ENCODE measurements around the gene LACTBL1.
A peak's percentile ranks its signal among the peaks of the same experiment; 100 is the strongest.
"Not testable (repeated sequence)": the region's sequence is repeated elsewhere in the genome, so short reads cannot be mapped to it uniquely, and the experiment has no call there.

The LACTBL1 gene

DNA sequence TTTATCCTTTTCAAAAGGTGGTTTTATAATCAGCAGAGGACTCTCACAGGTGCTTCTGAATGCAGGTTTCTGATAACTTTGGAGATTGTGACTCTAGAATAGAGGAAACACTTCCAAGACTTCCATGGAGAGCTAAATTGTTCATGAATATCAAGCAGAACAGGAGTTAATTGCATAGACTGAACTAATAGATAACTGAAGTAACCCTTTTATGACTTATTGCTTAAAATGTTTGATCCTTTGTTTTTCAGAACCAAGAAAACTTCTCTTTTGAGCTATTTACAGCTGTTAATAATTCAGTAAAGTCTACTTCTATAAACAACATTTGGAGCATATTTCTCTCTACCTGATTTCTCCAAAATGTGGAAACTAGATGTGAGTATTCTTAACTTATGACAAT, 23.1 kb upstream of the LACTBL1 start:
- H3K4me1 ChIP-seq (ENCODE audit: insufficient read depth, insufficient read length) = no peaks in the 10 kb centered on the region
- no peak for TF ChIP-seq ZNF274 (IDR thresholded peaks at IDR 0.05; ENCODE audit: low read depth, low read length)
- no peak for TF ChIP-seq YY1 (IDR thresholded peaks at IDR 0.05; ENCODE audit: insufficient read depth, insufficient read length)
- TF ChIP-seq SUZ12 (IDR thresholded peaks at IDR 0.05; ENCODE audit: extremely low read depth, insufficient read depth, insufficient read length) = no peak
- peaks cover 39% of the 10 kb centered on the region for H3K9me3 ChIP-seq (ENCODE audit: insufficient read depth, low read length)
- no peaks in the 10 kb centered on the region for H3K27me3 ChIP-seq (ENCODE audit: insufficient read depth, insufficient read length)
- no peak overlapping the region for H3K9ac ChIP-seq (ENCODE audit: insufficient read length, low read depth)
- H3K4me3 ChIP-seq (ENCODE audit: insufficient read length, low read depth) = no peak overlapping the region
- DNase-seq (ENCODE audit: low read depth, low spot score) = no peak
- no peaks in the 10 kb centered on the region for H3K36me3 ChIP-seq (ENCODE audit: insufficient read depth, insufficient read length, low read length)

DNA sequence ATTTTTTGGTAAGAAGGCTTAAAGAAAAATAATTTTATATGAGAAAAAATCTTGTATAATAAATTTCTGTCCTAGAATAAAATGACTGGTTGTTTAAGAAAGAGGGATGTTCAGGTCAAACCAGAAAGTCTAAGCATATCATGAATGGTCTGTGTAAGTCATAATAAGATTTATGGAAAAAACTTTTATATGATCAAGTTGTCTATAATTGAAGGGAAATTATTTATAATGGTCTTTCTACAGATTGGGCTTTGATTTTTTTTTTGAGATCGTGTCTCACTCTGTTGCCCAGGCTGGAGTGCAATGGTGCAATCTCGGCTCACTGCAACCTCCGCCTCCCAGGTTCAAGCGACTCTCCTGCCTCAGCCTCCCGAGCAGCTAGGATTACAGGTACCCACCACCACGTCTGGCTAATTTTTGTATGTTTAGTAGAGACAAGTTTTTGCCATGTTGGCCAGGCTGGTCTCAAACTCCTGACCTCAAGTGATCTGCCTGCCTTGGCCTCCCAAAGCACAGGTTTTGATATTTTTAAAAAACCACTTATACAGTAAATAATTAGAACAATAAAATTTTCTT, 20.6 kb upstream of the LACTBL1 start:
- H3K27me3 ChIP-seq (ENCODE audit: insufficient read depth, insufficient read length); H3K4me3 ChIP-seq (ENCODE audit: insufficient read length, low read depth); H3K9ac ChIP-seq (ENCODE audit: insufficient read length, low read depth); H3K36me3 ChIP-seq (ENCODE audit: insufficient read depth, insufficient read length, low read length); H3K4me1 ChIP-seq (ENCODE audit: insufficient read depth, insufficient read length); DNase-seq (ENCODE audit: low read depth, low spot score): not testable (repeated sequence)
- H3K9me3 ChIP-seq (ENCODE audit: insufficient read depth, low read length) = peaks cover 39% of the 10 kb centered on the region

DNA sequence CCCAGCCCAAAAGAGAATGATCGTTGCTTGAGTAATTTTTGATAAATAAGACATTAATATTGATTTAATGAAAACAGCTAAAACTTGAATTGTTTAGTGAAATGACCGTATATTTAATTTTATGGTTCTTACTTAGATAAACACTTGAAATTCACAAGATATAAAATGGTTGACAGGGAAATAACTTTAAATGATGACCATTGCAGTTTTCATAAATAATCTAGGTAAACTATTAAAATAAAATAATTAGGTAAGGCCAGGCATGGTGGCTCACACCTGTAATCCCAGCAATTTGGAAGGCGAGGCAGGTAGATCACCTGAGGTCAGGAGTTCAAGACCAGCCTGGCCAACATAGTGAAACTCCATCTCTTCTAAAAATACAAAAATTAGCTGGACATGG, 19.7 kb upstream of the LACTBL1 start:
- not testable (repeated sequence) for H3K4me3 ChIP-seq (ENCODE audit: insufficient read length, low read depth); H3K4me1 ChIP-seq (ENCODE audit: insufficient read depth, insufficient read length); DNase-seq (ENCODE audit: low read depth, low spot score); H3K27me3 ChIP-seq (ENCODE audit: insufficient read depth, insufficient read length); H3K9ac ChIP-seq (ENCODE audit: insufficient read length, low read depth); H3K36me3 ChIP-seq (ENCODE audit: insufficient read depth, insufficient read length, low read length)
- peaks cover 39% of the 10 kb centered on the region for H3K9me3 ChIP-seq (ENCODE audit: insufficient read depth, low read length)

DNA sequence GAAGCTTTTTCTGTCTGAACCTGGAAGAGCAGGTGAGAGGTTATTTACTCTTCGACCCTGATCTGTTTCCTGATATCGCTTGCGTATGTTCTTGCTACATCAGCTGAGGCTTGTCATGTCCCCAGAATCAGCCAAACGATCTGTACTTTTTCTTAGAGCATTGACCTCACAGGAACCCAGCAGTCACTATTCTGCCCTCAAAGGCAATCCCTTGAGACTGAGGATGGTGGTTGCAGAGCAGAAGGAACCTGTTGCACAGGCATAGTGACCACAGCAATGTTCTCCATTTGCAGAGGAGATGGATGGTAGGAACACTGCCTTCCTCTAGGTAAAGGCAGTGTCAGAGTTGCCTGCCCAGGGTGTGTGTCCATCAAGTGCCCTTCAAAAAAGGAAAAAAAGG, 11.3 kb upstream of the LACTBL1 start:
- Histone ChIP-seq H3K9me3 (ENCODE audit: insufficient read depth, low read length) (no peaks in the 10 kb centered on the region), H3K4me1 (ENCODE audit: insufficient read depth, insufficient read length) (no peaks in the 10 kb centered on the region), H3K9ac (ENCODE audit: insufficient read length, low read depth) (no peak overlapping the region), H3K27me3 (ENCODE audit: insufficient read depth, insufficient read length) (no peaks in the 10 kb centered on the region), H3K4me3 (ENCODE audit: insufficient read length, low read depth) (no peak overlapping the region), H3K36me3 (ENCODE audit: insufficient read depth, insufficient read length, low read length) (no peaks in the 10 kb centered on the region)
- no peak for TF ChIP-seq YY1 (IDR thresholded peaks at IDR 0.05; ENCODE audit: insufficient read depth, insufficient read length)
- TF ChIP-seq ZNF274 (IDR thresholded peaks at IDR 0.05; ENCODE audit: low read depth, low read length) = no peak
- TF ChIP-seq SUZ12 (IDR thresholded peaks at IDR 0.05; ENCODE audit: extremely low read depth, insufficient read depth, insufficient read length) = no peak
- DNase-seq (ENCODE audit: low read depth, low spot score) = no peak

DNA sequence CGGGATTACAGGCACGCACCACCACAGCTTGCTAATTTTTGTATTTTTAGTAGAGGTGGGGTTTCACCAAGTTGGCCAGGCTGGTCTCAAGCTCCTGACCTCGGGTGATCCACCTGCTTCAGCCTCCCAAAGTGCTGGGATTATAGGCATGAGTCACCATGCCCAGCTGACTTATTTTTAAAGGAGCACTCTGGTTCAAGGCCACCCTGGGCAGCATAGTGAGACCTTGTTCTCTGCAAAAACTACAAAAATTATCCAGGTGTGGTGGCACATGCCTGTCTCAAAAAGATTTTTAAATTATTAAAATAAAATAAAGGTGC, 7.8 kb upstream of the LACTBL1 start:
- H3K9me3 ChIP-seq (ENCODE audit: insufficient read depth, low read length); H3K36me3 ChIP-seq (ENCODE audit: insufficient read depth, insufficient read length, low read length); H3K27me3 ChIP-seq (ENCODE audit: insufficient read depth, insufficient read length); H3K4me1 ChIP-seq (ENCODE audit: insufficient read depth, insufficient read length); H3K4me3 ChIP-seq (ENCODE audit: insufficient read length, low read depth); DNase-seq (ENCODE audit: low read depth, low spot score); H3K9ac ChIP-seq (ENCODE audit: insufficient read length, low read depth): not testable (repeated sequence)

DNA sequence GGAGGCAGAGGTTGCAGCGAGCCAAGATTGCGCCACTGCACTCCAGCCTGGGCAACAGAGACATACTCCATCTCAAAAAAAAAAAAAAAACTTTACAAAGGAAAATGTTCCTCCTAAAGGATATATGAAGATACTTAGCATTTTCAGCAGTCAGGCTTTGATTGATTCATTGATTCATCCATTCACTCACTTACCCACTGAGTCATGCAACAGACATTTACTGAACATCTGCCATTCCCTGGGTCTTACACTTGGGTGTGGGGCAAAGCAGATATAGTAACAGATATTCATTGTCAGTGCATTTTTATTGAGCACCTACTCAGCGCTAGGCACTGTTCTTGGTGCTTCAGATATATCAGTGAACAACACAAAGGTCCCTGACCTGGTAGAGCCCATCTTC, 5.6 kb upstream of the LACTBL1 start:
- no peaks in the 10 kb centered on the region for H3K36me3 ChIP-seq (ENCODE audit: insufficient read depth, insufficient read length, low read length)
- no peak for DNase-seq (ENCODE audit: low read depth, low spot score)
- no peaks in the 10 kb centered on the region for H3K4me1 ChIP-seq (ENCODE audit: insufficient read depth, insufficient read length)
- no peak for TF ChIP-seq SUZ12 (IDR thresholded peaks at IDR 0.05; ENCODE audit: extremely low read depth, insufficient read depth, insufficient read length)
- TF ChIP-seq ZNF274 (IDR thresholded peaks at IDR 0.05; ENCODE audit: low read depth, low read length) = no peak
- no peak for TF ChIP-seq YY1 (IDR thresholded peaks at IDR 0.05; ENCODE audit: insufficient read depth, insufficient read length)
- H3K27me3 ChIP-seq (ENCODE audit: insufficient read depth, insufficient read length) = no peaks in the 10 kb centered on the region
- no peaks in the 10 kb centered on the region for H3K9me3 ChIP-seq (ENCODE audit: insufficient read depth, low read length)
- no peak overlapping the region for H3K4me3 ChIP-seq (ENCODE audit: insufficient read length, low read depth)
- H3K9ac ChIP-seq (ENCODE audit: insufficient read length, low read depth) = no peak overlapping the region

DNA sequence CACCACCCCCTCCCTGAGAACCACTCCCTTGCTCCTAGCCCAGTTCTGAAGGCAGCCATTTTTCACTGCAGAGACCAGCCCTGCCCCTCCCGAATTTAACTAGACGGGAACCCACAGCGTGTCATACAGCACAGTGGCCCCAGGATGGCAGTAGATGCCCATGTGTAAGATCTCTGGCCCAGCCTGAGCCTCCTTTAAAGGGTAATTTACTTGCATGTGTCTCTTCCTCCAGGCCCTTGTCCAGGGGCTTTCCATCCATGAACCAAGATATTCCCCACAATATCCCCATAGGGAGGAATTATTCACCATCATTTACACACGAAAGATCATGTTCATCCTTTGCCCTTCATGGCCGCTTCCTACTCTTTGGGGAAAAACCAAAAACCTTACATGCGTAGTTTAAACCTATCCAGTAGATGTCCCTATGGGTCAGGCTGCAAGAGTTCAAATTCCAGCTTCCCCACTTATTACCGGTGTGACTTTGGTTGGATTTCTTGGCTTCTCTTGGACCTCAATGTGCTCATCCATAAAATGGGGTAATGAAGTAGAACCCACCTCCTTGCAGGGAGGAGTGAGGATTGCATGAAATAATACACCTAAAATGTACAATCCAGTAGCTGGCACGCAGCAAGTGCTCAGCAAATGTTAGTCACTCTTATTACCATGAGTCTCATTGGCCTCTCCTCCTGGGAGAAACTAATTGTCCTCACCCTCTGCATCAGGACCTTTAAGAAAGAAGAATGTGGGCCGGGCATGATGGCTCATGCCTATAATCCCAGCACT, 4.0 kb upstream of the LACTBL1 start:
- Histone ChIP-seq H3K36me3 (ENCODE audit: insufficient read depth, insufficient read length, low read length) (no peaks in the 10 kb centered on the region), H3K9me3 (ENCODE audit: insufficient read depth, low read length) (no peaks in the 10 kb centered on the region), H3K27me3 (ENCODE audit: insufficient read depth, insufficient read length) (no peaks in the 10 kb centered on the region), H3K9ac (ENCODE audit: insufficient read length, low read depth) (no peak overlapping the region), H3K4me3 (ENCODE audit: insufficient read length, low read depth) (no peak overlapping the region), H3K4me1 (ENCODE audit: insufficient read depth, insufficient read length) (peaks cover under 1% of the 10 kb centered on the region)
- peak; percentile 55 for DNase-seq (ENCODE audit: low read depth, low spot score)
- no peak for TF ChIP-seq SUZ12 (IDR thresholded peaks at IDR 0.05; ENCODE audit: extremely low read depth, insufficient read depth, insufficient read length)
- TF ChIP-seq ZNF274 (IDR thresholded peaks at IDR 0.05; ENCODE audit: low read depth, low read length) = no peak
- peak; percentile 48 for TF ChIP-seq YY1 (IDR thresholded peaks at IDR 0.05; ENCODE audit: insufficient read depth, insufficient read length)

DNA sequence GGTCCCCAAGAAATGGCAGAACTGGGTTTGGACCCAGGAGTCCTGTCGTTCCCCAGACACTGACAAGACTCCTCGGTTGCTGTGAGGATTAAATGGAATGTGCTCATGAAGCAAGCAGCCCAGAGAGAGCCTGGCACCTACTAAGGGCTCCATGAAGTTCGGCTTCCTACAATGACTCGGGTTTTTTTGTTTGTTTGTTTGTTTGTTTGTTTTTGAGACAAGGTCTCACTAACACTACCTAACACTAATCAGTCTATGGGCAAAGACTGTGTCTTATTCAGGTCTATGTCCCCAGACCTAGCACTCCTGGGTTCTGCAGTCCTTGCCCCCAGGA, 3.4 kb upstream of the LACTBL1 start:
- no peak overlapping the region for H3K4me3 ChIP-seq (ENCODE audit: insufficient read length, low read depth)

More for the DNA sequence above, 3.4 kb upstream of the LACTBL1 start:
- no peak for TF ChIP-seq SUZ12 (IDR thresholded peaks at IDR 0.05; ENCODE audit: extremely low read depth, insufficient read depth, insufficient read length)
- TF ChIP-seq ZNF274 (IDR thresholded peaks at IDR 0.05; ENCODE audit: low read depth, low read length) = no peak
- no peak for TF ChIP-seq YY1 (IDR thresholded peaks at IDR 0.05; ENCODE audit: insufficient read depth, insufficient read length)
- H3K36me3 ChIP-seq (ENCODE audit: insufficient read depth, insufficient read length, low read length) = no peaks in the 10 kb centered on the region
- no peak overlapping the region for H3K9ac ChIP-seq (ENCODE audit: insufficient read length, low read depth)
- DNase-seq (ENCODE audit: low read depth, low spot score) = no peak
- H3K27me3 ChIP-seq (ENCODE audit: insufficient read depth, insufficient read length) = no peaks in the 10 kb centered on the region
- no peaks in the 10 kb centered on the region for H3K9me3 ChIP-seq (ENCODE audit: insufficient read depth, low read length)
- H3K4me1 ChIP-seq (ENCODE audit: insufficient read depth, insufficient read length) = peaks cover 6% of the 10 kb centered on the region

Data from NT2/D1 (cell line).